Activated CD8-positive, alpha-beta memory T cell treated with anti-CD3 and anti-CD28 coated beads, Interleukin-2, amount 50 U/mL, for 48 hours (primary cell): ENCODE data around the gene MAMLD1.

ENCODE experiments used
- DNase-seq: peaks from one replicate; pipeline ENCODE4 v3.0.0-alpha.2; 2020

Gene MAMLD1

DNA sequence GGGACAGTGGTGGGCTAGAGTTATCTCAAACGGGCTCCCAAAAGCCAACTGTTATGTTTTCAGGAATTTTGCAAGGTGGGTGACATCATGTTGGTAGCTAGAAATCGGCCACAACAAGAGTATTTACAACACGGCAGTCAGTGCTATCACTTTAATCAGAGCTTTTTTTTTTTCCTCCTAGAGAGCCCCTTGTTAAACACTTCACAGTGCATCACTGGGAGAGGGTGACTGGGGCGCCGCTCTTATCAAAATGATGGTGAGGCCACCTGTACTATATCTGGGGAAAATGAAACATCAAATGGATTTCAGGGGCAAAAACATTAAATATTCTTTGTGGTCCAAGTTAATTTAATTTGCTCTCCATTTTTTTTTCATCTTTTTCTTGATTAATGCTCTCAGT lies 44.9 kb downstream of the MAMLD1 start:
- DNase-seq = no peak

DNA sequence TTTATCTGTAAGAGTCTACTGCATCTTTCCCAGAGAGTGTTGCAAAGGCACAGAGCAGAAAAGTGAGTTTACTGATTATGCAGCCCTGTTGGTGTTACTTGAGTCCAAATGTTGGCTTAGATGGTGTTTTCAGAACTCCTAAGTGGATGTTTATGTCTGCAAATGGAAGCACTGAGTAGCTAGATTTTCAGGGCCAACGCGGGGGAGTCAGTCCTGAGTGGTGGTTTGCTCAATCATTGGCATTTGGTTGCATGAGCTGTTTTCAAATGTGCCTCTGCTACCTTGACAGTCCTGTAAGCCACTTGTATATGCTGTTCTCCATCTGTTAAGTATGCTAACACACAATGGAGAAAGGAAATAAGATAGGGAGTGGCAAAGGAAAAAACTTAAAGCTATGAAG lies 45.4 kb downstream of the MAMLD1 start:
- no peak for DNase-seq

DNA sequence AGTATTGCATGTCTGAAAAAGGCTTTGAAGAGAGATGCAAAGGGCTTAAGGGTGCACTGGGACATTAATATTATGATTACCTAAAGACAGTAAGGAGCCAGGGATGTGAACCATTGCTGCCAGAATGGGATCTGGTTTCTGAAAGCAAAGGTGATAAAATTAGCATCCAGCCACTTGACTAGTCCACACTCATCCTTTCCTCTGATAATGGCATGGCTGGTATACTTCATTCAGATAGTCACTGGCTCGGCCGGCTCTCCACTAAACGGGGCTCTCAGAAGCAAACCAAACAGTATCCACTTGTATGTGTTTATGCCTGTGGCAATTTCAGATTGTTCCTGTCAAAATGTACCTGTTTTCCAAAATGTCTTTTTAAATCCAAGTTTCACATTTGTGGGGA lies 46.4 kb downstream of the MAMLD1 start:
- no peak for DNase-seq

DNA sequence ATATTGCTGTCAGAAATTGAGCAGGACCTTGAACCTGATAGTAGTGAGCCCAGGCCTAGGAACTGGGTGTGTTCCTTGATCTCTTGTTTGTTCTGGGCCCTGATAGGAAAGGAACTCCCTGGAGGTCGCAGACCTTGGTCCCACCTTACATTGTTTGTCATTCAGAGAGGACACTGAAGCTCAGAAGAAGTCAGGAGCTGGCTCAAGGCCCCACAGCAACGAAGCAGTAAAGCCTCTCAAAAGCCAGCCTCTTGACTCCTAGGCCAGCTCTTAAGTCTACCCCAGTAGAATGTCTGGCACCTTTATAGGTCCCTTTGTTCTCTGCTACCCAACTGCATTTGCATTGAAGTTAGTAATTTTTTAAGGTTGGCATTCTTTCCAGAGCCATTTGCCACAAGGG lies 46.8 kb downstream of the MAMLD1 start:
- DNase-seq = no peak

DNA sequence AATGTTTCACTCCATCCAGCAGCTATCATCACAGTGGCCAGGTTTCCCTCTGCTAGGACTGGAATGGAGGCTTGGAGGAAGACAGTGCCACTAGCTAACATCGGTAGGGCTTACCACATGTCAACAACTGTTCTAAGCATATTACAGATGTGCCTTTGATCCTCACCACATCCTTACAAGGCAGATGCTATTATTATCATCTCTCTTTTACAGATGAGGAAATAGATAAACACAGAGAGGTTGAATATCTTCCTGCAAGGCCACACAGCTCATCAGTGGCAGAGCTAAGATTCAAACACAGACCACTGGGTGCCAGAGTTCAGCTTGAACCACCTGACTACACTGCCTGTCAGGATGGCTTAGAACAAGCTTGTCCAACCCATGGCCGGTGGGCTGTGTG lies 47.4 kb downstream of the MAMLD1 start:
- no peak for DNase-seq

DNA sequence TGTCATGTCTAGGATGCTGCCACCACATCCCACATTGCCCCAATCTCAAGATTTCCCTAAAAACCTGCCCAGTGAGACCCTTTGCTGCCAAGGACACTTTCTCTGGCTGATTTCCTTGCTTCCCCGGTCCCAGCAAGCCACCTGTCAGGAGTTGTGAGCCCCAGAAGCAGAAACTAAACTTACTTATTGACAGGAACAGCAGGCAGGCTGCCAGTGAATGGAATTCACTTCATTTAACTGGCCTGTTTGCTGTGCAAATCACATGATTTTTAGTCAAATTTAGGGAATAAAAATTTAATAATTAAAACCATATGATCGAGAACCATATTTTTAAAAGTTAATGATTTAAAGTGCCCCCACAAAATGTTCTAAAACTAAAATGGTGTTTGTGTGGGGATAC lies 48.5 kb downstream of the MAMLD1 start:
- DNase-seq = no peak

DNA sequence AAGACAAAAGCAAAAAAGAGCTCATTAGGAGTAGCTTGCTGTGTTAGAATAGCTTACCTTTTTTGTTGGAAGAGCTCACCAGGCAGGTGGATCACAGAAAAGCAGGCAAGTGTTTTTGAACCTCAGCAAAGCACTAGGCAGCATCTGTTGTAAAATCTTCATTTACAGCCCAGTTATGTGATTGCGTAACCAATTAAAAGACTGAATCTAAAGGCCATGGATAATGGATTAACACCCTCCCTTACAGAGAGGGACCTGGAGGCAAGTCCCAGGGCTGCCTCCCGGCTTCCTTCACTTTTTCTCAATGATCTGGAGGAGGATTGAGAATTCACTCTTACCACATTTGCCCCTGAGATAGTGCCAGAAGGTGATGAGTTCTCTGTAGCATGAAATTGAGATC lies 51.1 kb downstream of the MAMLD1 start:
- no peak for DNase-seq

DNA sequence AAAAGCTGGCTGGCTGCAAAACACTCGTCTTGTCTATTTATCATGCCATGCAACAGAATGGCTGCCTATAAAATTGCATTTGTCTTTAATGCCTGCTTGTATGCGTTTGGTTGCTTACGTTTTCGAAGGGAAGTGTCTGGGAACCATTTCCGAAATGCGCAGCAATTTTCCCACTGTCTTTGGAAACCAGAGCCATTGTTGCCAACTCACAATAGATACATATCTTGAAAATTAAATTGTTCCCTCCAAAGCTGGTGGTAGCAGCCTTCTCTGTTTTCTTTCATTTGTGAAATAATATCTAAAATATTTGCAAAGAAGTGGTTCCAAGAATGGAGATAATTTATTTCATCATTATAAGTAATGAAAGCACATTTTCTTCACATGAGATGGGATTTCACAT lies 53.4 kb downstream of the MAMLD1 start:
- DNase-seq = no peak

DNA sequence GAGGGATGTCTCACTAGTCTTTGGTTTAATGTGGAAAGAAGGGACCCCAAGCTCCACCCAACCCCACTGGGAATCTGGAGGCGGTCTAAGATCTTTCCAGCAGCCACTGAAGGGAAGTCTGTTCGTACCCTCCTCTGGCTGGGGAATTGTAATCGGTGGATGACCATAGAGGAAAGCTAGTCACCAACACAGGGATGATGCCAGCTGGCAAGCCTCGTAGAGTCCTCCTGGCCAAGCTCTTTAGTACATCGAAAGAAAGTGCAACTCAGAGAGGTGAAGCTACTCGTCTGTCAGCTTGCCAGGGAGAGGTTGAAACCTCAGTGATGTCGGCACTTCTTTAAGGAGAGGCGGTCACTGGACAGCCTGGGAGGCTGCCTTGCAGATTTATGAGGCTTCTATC lies 58.7 kb downstream of the MAMLD1 start:
- DNase-seq = no peak

DNA sequence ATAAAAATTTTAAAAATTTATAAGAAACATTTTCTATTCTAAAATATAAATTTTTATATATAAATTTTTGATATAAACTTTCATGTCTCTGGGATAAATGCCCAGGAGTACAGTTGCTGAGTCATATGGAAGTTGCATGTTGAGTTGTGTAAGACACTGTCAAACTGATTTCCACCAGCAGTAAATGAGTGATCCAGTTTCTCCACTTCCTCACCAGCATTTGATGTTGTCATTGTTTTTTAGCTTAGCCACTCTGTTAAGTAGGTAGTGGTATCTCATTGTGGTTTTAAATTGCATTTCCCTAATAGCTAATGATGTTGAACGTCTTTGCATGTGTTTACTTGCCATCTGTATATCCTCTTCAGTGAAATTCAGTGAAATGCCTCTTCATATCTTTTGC lies 66.5 kb downstream of the MAMLD1 start:
- DNase-seq = no peak

DNA sequence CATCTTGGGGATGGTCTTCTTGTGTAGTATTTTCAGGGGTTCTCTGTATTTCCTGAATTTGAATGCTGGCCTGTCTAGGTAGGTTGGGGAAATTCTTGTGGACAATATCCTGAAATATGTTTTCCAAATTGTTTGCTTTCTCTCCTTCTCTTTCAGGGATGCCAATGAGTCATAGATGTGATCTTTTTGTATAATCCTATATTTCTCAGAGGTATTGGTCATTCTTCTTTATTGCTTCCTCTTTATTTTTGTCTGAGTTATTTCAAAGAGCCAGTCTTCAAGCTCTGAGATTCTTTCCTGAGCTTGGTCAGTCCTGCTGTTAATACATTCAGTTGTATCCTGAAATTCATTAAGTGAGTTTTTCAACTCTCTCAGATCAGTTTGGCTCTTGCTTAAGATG lies 73.1 kb downstream of the MAMLD1 start:
- DNase-seq = no peak

DNA sequence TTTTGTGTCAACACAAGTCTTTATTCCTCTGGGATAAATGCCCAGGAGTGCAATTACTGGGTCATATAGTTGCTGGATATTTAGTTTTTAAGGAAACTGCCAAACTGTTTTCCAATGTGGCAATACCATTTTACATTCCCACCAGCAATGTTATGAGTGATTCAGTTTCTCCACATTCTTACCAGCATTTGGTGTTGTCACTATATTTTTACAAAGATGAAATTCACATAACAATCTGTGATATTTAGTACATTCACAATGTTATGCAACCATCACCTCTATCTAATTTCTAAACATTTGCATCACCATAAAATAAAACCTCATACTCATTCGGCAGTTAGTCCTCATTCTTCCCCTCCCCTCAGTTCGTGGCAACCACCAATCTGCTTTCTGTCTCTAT lies 75.0 kb downstream of the MAMLD1 start:
- DNase-seq = no peak

DNA sequence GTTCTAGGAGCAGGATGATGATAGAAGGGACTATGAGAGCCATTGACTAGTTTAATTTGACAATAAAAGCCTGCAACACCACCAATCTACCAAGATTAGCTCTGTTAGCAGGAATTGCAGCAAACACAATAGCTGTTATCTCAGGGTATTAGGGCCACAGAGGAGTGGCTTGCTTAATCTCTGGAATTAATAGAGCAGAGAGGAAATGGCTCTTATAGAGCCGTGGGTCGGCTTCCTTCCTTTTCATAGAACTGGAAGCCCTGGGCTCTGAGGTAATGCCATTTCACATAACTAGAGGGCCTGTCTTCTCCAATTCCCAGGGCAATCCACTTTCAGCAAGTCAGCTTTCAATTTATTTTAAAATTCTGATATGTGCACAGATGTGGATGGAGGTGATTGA lies 83.0 kb downstream of the MAMLD1 start:
- DNase-seq = no peak

DNA sequence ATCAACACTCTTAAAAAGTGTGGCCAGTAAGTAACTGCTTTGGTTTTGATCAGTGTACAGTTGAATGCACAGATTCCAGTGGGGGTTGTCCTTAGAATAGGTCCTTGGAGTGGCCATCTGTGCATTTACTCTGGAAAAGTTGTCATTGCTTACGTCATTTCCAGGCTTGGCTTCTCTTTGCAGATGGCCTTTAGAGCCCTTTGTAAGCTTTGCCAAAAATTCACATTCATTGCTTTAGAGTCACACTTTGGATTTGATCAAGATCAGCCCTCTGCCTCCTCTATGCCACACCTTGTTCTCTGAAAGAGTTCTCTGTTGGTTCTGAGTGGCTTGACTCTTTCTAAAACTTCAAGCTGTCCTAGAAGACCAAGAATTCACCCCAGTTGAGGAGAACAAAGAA lies 83.9 kb downstream of the MAMLD1 start:
- DNase-seq = no peak

DNA sequence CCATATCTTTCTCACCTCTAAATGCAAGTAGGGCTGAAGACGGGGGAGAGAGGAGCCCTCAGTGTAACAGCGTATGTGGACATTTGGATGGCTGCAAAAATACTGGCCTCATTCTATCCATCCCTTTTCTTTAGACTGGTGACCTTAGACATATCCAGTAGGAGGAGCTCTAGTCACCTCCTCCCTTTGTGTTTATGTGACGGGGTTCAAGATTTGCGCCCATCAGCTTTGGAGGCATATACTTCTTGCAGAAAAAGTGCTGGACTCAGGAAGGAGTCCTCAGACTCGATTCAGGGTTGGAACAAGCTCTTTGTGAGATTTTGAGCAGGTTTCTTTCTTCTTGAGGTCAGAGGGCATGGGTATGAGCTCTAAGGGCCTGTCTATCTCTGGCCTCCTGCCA lies 86.2 kb downstream of the MAMLD1 start:
- no peak for DNase-seq

DNA sequence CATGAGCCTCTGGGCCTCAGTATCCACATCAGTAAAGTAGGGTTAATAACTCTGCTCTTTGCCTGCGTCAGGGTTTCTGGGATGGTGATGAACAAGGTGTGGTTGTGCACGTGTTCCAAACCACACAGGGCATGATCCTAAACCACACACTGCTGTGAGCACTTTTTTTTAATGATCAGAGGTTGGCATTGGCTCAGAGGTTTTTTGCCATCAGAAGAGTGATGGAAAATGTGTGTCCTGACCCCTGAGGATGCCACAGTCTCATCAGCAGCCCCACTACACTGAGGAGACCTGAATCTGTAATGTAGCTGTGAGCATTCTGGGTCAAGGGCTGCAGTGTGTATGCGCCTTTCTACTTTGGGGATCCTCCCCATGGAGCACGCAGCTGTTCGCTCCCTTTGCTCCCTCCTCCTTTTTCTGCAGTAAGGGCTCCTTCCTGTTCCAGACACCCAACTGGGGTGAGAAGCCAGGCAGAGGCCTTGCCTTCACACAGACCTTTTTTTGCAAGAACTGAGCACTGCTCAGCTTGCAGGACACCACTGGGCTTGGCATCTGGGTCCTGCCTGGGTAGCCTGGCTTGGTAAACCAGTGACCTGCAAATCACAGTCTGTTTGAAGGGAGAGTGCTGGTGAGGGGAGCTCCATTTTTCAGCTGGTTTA lies 87.5 kb downstream of the MAMLD1 start:
- DNase-seq = no peak

DNA sequence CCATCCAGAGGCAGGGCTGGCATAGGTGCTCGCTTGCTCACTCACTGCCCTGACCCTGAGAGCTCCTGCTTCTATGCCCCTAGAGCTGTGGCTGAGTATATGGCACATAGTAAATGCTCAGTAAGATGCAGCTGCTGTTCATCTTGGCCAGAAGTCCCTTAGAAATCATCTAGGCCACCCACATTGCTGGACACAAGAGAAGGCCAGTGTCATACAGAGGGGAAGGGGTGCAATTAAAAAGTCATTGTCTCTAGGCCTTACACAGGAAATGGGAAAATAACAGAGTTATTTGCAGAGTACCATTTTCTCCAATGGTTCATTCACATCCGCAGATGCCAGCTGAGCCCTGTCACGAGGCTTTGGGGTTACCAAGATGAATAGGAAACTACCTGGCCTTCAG lies 88.8 kb downstream of the MAMLD1 start:
- DNase-seq = no peak

DNA sequence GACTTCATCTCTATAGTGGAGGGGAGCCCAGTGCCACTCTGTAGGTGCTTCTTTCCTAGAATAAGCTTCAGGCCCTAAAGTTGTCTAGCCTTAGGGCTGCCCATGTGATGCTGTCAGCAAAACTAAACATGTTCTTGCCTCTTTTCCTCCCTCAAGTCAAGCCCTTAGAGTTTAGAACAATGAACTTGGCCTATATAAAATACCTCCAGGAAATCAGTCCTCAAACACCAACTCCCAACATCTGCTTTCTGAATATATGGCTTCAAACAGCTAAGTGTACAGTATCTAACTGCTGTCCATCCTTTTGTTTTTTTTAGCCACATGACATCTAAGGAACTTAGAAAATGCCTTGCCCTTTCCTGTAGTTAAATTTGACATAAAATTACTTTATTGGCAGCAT lies 91.0 kb downstream of the MAMLD1 start:
- DNase-seq = no peak

DNA sequence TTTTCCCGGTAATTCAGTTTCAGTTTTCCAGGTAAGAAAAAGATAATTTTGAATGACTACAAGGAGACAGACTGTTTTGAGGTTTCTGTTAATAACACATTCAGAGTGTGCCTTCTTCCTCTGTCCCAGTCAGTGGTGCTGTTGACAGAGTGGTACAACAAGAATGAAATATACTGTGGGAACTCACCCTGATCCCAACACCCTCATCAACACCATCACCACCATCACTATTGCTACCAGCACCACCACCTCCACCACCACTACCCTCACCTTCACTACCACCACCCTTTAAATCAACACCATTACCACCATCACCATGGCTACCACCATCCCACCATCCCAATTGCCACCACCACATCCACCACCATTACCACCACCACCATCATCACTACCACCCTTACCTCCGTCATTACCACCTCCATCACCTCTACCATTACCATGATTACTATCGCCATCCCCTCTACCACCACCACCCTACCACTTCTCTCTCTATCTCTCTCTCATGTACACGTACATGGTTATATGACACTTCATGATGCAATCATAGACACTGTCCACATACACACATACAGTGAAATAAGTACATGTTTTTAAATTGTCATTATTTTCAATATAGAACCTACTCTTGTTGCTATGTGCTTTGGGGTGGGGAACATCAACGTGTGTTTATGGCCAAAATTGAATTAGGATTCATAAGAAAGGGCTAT lies 91.5 kb downstream of the MAMLD1 start:
- no peak for DNase-seq

DNA sequence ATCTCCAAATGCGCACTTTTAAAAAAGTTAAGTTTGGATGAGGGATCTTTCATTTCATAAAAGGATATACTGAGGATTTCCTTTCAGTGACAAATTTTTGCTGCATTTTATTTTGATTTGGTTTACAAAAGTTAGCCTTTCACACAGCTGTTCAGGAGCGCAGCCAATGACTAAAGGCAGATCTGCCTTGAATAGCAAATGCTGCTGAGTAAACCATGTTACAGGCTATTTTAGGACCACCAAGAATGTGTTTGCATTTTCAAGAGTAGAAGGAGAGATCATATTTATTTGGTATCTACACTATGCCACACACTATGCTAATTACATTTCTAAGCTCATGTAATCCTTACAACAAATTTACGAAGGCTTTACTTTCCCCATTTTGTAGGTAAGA lies 92.1 kb downstream of the MAMLD1 start:
- DNase-seq = no peak

DNA sequence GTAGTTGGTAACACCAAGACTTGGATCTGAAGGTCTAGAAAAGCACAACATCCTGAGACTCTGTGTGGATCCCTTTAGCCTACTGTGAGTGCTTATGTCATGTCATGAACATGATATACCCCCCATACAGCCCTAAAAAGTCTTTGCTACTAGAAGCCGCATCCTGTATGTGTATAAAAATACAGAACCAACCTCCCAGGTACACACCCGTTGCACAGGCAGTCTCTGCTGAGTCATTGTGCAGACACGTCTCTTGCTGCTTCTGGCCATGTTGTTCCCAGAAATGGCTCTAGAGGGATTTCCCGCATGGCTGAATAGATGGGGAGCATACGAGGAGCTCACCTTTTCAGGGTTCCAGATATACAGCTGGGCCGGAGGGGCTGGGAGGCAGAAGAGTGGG lies 93.3 kb downstream of the MAMLD1 start:
- no peak for DNase-seq

DNA sequence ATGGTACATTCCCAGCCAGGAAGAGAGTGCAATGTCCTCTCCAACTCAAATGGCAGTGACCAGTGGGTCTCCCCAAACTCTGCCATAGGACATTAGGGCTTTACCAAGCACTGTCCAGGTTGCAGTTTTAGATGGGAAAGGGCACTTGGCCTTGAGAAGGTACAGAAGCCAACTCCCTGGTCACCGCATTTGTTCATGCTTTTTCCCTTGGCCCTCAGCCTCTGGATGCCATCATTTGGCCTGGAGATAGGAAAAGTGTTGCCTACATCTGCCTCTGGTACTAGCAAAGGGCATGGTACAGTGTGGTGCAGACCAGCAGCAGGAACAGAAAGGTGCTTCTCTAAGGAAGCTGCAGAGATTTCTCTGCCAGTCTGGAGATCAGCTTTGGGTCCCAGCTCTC lies 93.8 kb downstream of the MAMLD1 start:
- DNase-seq = no peak

DNA sequence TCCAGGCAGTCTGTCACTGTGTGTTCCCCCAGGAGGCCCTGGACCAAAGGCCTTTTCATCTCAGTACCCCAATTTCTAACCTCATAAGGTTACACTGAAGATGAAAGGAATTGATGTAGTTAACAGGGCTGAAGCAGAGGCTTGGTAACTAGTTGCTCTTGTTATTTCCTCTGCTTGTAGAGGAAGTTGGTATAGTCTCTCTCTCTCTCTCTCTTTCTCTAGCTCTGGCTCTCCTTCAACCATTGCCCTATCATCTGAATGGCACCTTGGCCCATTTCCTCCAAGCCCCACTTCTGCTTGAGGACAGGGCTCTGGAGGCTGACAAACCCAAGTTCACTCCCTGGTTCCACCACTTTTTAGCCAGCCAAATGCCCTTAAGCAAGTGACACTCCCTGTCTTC lies 96.1 kb downstream of the MAMLD1 start:
- DNase-seq = no peak

DNA sequence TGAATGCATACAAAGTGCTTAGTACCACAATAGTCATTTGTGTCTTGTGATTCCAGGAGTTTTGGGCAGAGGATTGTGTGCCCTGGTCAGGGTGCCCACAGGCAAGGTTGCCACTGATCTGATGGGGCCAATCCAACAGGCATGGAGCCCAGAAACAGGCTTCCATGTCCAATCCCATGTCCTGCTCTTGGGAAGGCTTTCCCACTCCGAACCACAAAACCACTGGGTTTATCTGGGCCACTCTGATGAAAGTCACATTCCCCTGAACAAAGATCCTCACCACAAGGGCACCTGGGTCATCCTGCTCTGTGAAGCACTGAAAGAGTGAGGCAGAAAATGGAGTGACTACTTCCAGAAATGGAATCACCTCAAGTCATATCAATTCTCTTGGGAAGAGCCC lies 96.9 kb downstream of the MAMLD1 start:
- no peak for DNase-seq

DNA sequence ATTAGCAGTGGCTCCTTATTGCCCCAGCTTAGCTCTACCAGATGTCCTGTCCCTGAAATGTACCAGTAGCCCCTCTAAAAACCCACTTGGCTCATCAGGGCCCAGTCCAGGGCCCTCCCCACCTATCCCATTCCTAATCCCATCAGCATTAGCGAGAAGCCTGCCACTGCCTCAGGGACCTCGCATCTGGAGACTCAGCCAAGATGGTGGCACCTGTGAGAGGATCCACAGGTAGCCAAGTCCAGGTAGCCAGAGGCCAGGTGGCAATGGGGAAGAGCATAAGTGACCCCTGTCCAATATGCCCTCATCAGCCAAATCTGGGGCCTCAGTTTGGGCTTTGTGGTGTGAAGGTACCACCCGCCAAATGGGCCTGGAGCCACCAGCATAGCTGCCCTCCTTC lies 97.7 kb downstream of the MAMLD1 start:
- no peak for DNase-seq
